CD14-positive monocyte (primary cell): ENCODE data around the gene TRNT1. TPM values are rescaled to one million over a fixed set of nuclear protein-coding genes. Genes with fewer than 3 reads are reported as not detected.

Experiments used
- DNase-seq, 3 donors: peaks; one replicate each; pipeline ENCODE4 v3.0.0-alpha.2; 2011 to 2022
- H2AFZ ChIP-seq: 2 replicates; pipeline ENCODE4 v1.6.0; 2012; ENCODE audit warnings: mild to moderate bottlenecking, low read depth, low read length, inconsistent platforms; ENCODE audit not compliant: insufficient read depth, poor library complexity, severe bottlenecking
- H3K27ac ChIP-seq, 2 donors: 1 replicate in 1 of 2; 2 replicates in 1 of 2; pipeline ENCODE4 v1.5.1; 2012 to 2013; ENCODE audit warnings: low read length in 2 of 2, control low read depth in 1 of 2, inconsistent platforms in 1 of 2, low read depth in 1 of 2, mild to moderate bottlenecking in 1 of 2
- H3K27me3 ChIP-seq, 2 donors: one replicate each; pipeline versions ENCODE4 v1.6.0 to v1.6.1; 2011 to 2013; ENCODE audit warnings: low read length in 2 of 2; ENCODE audit not compliant: control insufficient read depth in 2 of 2, insufficient read depth in 2 of 2
- H3K36me3 ChIP-seq, 2 donors: replicated peaks in 1 of 2; 1 replicate in 1 of 2; 2 replicates in 1 of 2; pipeline versions ENCODE4 v1.5.1 to v1.6.1; 2012 to 2013; ENCODE audit warnings: low read length in 2 of 2, control low read depth in 1 of 2, inconsistent platforms in 1 of 2, mild to moderate bottlenecking in 1 of 2; ENCODE audit not compliant: insufficient read depth in 2 of 2, control insufficient read depth in 1 of 2
- H3K4me1 ChIP-seq, 2 donors: 1 replicate in 1 of 2; 2 replicates in 1 of 2; pipeline versions ENCODE4 v1.5.1 to v1.6.1; 2012 to 2013; ENCODE audit warnings: low read length in 2 of 2, control low read depth in 1 of 2, inconsistent platforms in 1 of 2, mild to moderate bottlenecking in 1 of 2, moderate library complexity in 1 of 2; ENCODE audit not compliant: insufficient read depth in 2 of 2, control insufficient read depth in 1 of 2
- H3K4me2 ChIP-seq: replicated peaks from 2 replicates; pipeline ENCODE3; 2012; ENCODE audit warnings: low read length, moderate library complexity, mild to moderate bottlenecking; ENCODE audit not compliant: poor library complexity, severe bottlenecking; ENCODE audit errors: extremely low read depth
- H3K4me3 ChIP-seq, 3 experiments: fragments of 200-600 bp in 1 of 3; sonication (generic) in 1 of 3; replicated peaks in 1 of 3; 1 replicate in 2 of 3; 2 replicates in 1 of 3; pipeline ENCODE4 v1.5.1; 2011 to 2013; ENCODE audit warnings: low read length in 3 of 3, mild to moderate bottlenecking in 3 of 3, control low read depth in 2 of 3, low read depth in 2 of 3, inconsistent platforms in 1 of 3, moderate library complexity in 1 of 3
- H3K79me2 ChIP-seq: 2 replicates; pipeline ENCODE4 v1.6.0; 2012; ENCODE audit warnings: mild to moderate bottlenecking, control low read depth, inconsistent platforms, low read length, moderate library complexity; ENCODE audit not compliant: insufficient read depth
- H3K9ac ChIP-seq: 2 replicates; pipeline ENCODE4 v1.6.0; 2017; ENCODE audit warnings: low read length, mild to moderate bottlenecking; ENCODE audit not compliant: insufficient read depth, poor library complexity, severe bottlenecking
- H3K9me3 ChIP-seq, 2 donors: replicated peaks in 1 of 2; 1 replicate in 1 of 2; 2 replicates in 1 of 2; pipeline versions ENCODE4 v1.5.1 to v1.6.1; 2012 to 2013; ENCODE audit warnings: low read length in 2 of 2, control low read depth in 1 of 2; ENCODE audit not compliant: control insufficient read depth in 1 of 2, insufficient read depth in 1 of 2
- H4K20me1 ChIP-seq: 2 replicates; pipeline ENCODE4 v1.6.0; 2012; ENCODE audit warnings: mild to moderate bottlenecking, low read length, control low read depth, moderate library complexity; ENCODE audit not compliant: insufficient read depth
- H3K27ac Mint-ChIP-seq, 7 donors: one replicate each; pipeline ENCODE4 v1.8.0; 2020; ENCODE audit warnings: mild to moderate bottlenecking in 7 of 7, mixed read lengths in 7 of 7, moderate library complexity in 6 of 7, inconsistent platforms in 2 of 7
- H3K27me3 Mint-ChIP-seq, 3 donors: one replicate each; pipeline ENCODE4 v1.8.0; 2021 to 2022; ENCODE audit warnings: low read depth in 3 of 3, mild to moderate bottlenecking in 3 of 3, mixed read lengths in 3 of 3, moderate library complexity in 3 of 3, inconsistent platforms in 1 of 3
- H3K36me3 Mint-ChIP-seq, 2 donors: one replicate each; pipeline ENCODE4 v1.8.0; 2020; ENCODE audit warnings: mixed read lengths in 2 of 2, inconsistent platforms in 1 of 2, mild to moderate bottlenecking in 1 of 2
- H3K4me1 Mint-ChIP-seq: one replicate; pipeline ENCODE4 v1.8.0; 2020; ENCODE audit warnings: mild to moderate bottlenecking, mixed read lengths
- H3K4me3 Mint-ChIP-seq, 2 donors: one replicate each; pipeline ENCODE4 v1.8.0; 2020; ENCODE audit warnings: mild to moderate bottlenecking in 2 of 2, mixed read lengths in 2 of 2, moderate library complexity in 1 of 2
- H3K9me3 Mint-ChIP-seq, 7 donors: one replicate each; pipeline ENCODE4 v1.8.0; 2020 to 2022; ENCODE audit warnings: mixed read lengths in 7 of 7, mild to moderate bottlenecking in 6 of 7, moderate library complexity in 6 of 7, inconsistent platforms in 2 of 7
- CTCF ChIP-seq: fragments of 200-600 bp; IDR thresholded peaks from one replicate; pipeline ENCODE4 v1.8.0; 2022; ENCODE audit warnings: antibody characterized with exemption, mild to moderate bottlenecking
- WGBS: methylation state at CpG from one replicate; pipeline ENCODE4 v1.1.5; 2013; ENCODE audit warnings: missing lambda C conversion rate; ENCODE audit not compliant: insufficient coverage; 5-methylcytosine and 5-hydroxymethylcytosine counted together
- intact Hi-C, 2 donors: fragments of 100-400 bp; cut with micrococcal nuclease; formaldehyde crosslinking; loops; one replicate each; pipeline versions ENCODE4 v1.15.0 to v1.15.1; 2023
- polyA plus RNA-seq, 3 donors: library from polyadenylated mRNA; depleted of rRNA in 1 of 3; unstranded in 2 of 3; stranded (reverse) in 1 of 3; fragments of 300-500 nt in 2 of 3; fragments of >200 nt in 1 of 3; fragmentation: Illumina TruSeq in 2 of 3; gene quantifications; 1 replicate in 2 of 3; 2 replicates in 1 of 3; pipeline ENCODE4 v1.2.3, GENCODE V29; 2012 to 2021

The TRNT1 gene
- polyA plus RNA-seq, 3 donors: 4.4 to 15.8 (median 10.3) TPM

- no peaks in the 10 kb centered on the region for H3K36me3 Mint-ChIP-seq
- intact Hi-C loops: no loop called here
- no peak for TF ChIP-seq CTCF
- H3K4me3 ChIP-seq: no peak overlapping the region
- DNase-seq: no peak
- no peaks in the 10 kb centered on the region for H3K4me1 ChIP-seq
- H3K27ac Mint-ChIP-seq: no peak overlapping the region
- no peak overlapping the region for H3K4me3 Mint-ChIP-seq
- WGBS: no CpG with 5 or more reads among the region's 4 CpGs
- peaks cover 5% of the 10 kb centered on the region for H3K4me1 Mint-ChIP-seq
- no peak overlapping the region for H3K9ac ChIP-seq
- no peak overlapping the region for H3K4me2 ChIP-seq
- H3K27me3 Mint-ChIP-seq: peaks cover 0 to 2% (median 2%) of the 10 kb centered on the region in 3 donors
- H3K9me3 Mint-ChIP-seq: peaks cover 0 to 3% (median 0%) of the 10 kb centered on the region in 7 donors
- no peaks in the 10 kb centered on the region for H3K36me3 ChIP-seq
- no peak overlapping the region for H3K27ac ChIP-seq
- H3K27me3 ChIP-seq: no peaks in the 10 kb centered on the region
- no peak overlapping the region for H2AFZ ChIP-seq
- H4K20me1 ChIP-seq: no peaks in the 10 kb centered on the region
- no peaks in the 10 kb centered on the region for H3K79me2 ChIP-seq
- H3K9me3 ChIP-seq: no peaks in the 10 kb centered on the region
Observed at GRCh38 chr3:3113042-3113709, 13.6 kb upstream of the TRNT1 start.

- H3K4me1 ChIP-seq: no peaks in the 10 kb centered on the region
- peaks cover 0 to 6% (median 0%) of the 10 kb centered on the region in 7 donors for H3K9me3 Mint-ChIP-seq
- H3K4me2 ChIP-seq: no peak overlapping the region
- H3K27me3 ChIP-seq: no peaks in the 10 kb centered on the region
- H3K36me3 Mint-ChIP-seq: no peaks in the 10 kb centered on the region
- H3K27ac Mint-ChIP-seq: no peak overlapping the region
- H3K36me3 ChIP-seq: no peaks in the 10 kb centered on the region
- H3K9ac ChIP-seq: no peak overlapping the region
- no peaks in the 10 kb centered on the region for H3K79me2 ChIP-seq
- H3K27ac ChIP-seq: no peak overlapping the region
- no peaks in the 10 kb centered on the region for H3K4me1 Mint-ChIP-seq
- no peak overlapping the region for H3K4me3 Mint-ChIP-seq
- no peak for DNase-seq
- no peaks in the 10 kb centered on the region for H3K9me3 ChIP-seq
- WGBS: no CpG with 5 or more reads among the region's 2 CpGs
- peaks cover 0 to 4% (median 2%) of the 10 kb centered on the region in 3 donors for H3K27me3 Mint-ChIP-seq
- intact Hi-C loops: no loop called here
- H2AFZ ChIP-seq: no peak overlapping the region
- TF ChIP-seq CTCF: no peak
- H3K4me3 ChIP-seq: no peak overlapping the region
- no peaks in the 10 kb centered on the region for H4K20me1 ChIP-seq
Observed at GRCh38 chr3:3117651-3118050, 9.1 kb upstream of the TRNT1 start.
